ENCODE measurements around the gene TADA2B.

TADA2B gene

DNA sequence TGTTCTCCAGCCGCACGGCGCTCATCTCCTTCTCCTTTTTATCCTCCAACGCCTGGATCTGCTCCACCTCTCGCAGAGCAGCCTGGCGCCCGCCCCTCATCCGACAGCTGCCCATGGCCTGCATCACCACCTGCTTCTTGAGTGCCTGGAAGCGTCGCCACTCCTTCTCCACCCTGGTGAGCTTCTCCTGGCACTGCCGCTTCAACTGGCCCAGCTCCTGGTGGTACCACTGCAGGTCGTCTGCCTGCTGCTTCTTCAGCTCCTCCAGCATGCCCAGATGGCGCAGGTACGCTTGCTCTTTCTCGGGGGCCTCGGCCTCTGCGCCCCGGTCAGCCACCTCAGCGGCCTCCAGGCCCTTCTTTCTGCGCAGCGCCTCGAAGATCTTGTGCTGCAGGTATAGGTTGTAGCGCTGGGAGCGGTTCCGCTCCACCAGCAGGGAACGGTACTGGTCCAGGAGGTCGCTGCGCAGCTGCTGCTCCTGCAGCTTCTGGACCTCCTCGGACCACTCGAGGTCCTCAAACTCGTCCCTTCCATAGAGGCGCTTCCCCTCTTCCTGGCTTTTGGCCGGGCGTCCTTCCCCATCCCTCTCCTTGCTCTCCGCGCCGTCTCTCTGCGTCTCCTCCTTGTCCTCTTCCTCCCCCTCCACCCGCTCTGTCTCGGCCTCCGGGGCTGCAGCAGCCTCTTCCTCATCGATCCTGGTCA lies 1.2 kb upstream of the TADA2B start:
- DNase-seq (ENCODE audit: low spot score), result no peak

DNA sequence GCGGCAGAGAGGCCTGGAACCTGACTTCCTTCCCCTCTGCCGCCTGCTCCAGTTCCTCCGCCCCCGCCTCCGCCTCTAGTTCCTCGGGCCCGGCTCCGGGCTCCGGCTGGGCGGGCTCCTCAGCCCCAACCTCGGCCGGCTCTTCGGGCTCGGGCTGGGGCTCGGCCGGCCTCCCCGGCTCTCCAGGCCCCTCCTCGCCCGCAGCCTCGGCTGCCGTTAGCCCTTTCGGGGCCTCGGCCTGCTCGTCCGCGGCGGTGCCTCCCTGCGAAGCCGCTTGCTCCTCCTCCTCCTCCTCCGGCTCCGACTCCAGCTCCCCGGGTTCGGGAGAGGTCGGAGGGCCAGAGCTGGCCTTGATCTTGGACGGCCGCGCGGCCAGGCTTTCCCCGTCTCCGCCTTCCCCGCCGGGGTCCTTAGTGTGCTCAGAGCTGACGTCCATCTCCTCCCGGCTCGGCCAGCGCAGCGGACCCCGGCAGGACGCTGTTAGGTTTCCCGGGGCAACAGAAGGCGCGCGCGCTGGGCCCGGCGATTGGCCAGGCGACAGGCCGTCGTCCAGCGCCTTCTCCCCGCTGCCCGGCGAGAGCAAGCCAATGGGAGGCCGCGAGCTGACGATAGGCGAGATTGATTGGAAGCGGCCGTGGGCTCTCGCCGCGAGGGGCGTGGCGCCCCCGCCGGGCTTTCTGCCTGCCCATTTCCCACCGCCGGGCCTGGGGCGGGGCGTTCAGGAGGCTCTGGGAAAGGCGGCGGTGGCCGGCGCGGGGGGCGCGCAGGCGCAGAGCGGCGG lies 479 bp upstream of the TADA2B start:
- DNase-seq (ENCODE audit: low spot score), result peak; percentile 100

- DNase-seq (ENCODE audit: low spot score), result peak; percentile 22
Observed at GRCh38 chr4:7044137-7044930, 1.2 kb downstream of the TADA2B start.

DNA sequence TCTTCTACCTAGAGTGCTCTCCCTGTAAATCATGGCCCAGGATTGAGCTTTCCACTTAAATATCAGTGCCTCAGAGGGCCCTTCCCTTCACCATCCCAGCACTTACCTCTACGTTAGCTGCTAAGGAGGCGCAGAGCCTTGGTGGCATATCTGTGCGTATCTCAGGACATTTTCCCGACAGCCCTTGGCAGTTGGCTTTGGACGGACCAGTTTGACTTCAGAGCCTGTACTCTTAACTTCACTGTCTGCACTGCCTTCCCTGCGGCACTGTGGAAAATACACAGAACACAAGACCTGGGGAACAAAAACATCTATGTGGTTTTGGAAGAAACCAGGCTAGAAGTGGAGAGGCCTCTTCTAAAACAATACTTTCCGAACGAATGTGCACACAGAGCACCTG lies 2.4 kb downstream of the TADA2B start:
- no peak for DNase-seq (ENCODE audit: low spot score)

GRCh38 chr4:7045961-7046921 lies 3.1 kb downstream of the TADA2B start:
- DNase-seq (ENCODE audit: low spot score), result peak; percentile 41

DNA sequence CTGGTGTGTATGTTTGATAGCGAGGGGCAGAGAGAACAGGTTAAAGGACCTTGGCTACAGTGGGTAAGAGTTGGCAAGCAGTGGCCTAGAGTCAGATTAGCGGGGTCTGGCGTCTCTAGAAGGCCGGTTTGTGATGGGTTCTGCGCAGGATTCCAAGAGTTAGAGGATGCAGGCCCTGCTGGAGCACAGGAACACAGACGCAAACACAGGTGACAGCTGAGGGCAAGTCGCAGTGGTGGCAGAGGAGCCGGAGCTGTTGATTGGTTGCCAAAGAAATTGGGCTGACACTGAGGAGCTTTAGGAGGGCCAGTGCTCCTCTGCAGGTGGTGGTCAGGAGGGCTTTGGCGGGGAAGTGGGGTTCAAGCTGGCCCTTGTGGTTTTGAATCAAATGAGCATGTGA lies 3.8 kb downstream of the TADA2B start:
- no peak for DNase-seq (ENCODE audit: low spot score)

DNA sequence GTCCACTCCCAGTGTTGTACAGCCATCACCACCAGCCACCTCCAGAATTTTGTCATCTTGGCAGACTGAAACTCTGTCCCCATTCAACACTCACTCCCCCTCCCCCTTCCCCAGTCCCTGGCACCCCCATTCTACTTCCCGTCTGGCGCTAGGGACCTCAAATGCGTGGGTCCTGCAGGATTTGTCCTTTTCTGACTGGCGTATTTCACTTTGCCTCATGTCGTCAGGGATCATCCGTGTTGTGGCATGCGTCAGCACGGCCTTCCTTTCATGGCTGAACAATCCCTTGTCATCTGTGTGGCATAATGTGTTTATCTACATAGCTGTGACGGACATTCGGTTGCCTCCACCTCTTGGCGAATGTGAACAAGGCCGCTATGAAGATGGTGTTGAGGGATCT lies 5.5 kb downstream of the TADA2B start:
- no peak for DNase-seq (ENCODE audit: low spot score)

GRCh38 chr4:7049295-7049694 lies 6.1 kb downstream of the TADA2B start:
- DNase-seq (ENCODE audit: low spot score), result no peak

DNA sequence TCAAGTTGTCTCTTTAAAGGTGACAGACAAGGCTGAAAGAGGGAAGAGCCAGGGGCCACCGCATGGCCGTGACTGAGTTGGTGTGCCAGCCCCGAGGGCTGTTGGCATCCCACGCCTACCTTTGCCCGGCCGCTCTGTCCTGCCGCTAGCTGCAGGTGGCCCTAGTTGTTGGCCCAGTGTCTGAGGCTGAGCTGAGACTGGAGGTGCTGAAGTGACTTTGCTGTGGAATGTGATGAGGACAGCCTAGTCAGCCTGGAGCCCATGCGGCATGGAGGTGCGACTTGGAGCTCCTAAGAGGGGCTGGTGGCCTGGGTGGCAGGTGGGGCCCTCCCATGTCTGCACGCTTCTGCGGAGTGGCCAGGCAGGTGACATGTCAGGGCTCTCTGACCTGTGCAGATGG lies 6.6 kb downstream of the TADA2B start:
- DNase-seq (ENCODE audit: low spot score), result no peak

- no peak for DNase-seq (ENCODE audit: low spot score)
Observed at GRCh38 chr4:7050481-7051143, 7.4 kb downstream of the TADA2B start.

GRCh38 chr4:7051144-7051495 lies 7.9 kb downstream of the TADA2B start:
- no peak for DNase-seq (ENCODE audit: low spot score)

- DNase-seq (ENCODE audit: low spot score), result no peak
Observed at GRCh38 chr4:7051905-7052304, 8.7 kb downstream of the TADA2B start.

DNA sequence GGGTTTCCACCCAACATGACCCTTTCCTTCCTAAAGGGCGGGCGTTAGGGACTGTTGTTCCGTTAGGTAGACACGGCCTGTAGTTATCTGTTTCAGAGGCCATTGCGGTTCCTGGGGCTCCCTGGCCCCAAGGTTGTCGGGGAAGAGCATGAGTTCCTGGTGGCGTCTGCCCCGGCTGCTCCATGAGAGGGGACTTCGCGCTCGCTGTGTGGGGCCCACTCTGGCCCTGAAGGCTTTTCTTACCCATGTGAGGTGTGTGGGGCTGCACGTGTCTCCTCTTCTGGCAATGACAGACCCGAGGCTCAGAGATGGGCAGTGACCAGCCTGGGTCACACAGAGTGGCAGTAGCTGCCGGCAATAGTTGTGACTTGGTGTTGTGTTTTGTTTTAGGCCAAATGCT lies 9.1 kb downstream of the TADA2B start:
- DNase-seq (ENCODE audit: low spot score), result no peak

DNA sequence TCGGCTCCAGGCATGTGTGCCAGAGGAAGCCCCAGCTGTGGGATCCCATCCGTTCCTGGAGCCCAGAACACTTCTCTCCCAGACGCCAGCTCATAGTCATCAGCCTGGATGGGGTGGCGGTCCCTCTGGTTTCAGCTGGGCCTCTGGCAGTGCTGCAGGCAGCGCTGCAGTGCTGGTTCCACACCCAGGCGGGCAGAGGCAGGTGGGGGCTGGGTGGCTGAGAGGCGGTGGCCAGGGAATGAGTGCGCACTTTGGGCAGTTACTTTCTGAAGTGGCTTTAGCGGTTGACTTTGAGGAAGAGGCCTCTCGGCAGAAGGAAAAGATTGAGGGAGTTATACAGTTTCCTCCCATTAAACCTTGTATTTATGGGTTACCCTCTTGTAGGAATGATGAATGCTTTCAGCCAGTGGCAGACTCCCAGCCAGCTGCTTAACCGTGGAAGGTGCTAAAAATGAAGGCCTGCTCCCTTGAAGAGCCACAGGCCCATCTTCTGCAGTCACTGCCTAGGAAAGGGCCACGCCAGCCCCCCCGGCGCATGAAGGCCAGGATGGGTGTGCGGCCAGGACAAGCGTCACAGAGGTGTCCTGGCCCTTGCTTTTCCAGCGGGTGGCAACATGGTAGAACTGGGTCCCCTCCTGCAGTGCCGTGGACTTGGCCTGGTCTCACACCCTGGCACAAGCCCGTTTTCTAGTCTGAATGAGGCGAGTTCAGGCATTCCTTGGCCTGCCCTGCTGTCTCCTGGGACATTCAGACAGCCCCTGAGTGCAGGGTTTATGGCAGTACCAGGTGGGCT lies 9.9 kb downstream of the TADA2B start:
- DNase-seq (ENCODE audit: low spot score), result peak; percentile 45

- no peak for DNase-seq (ENCODE audit: low spot score)
Observed at GRCh38 chr4:7054106-7054880, 11.1 kb downstream of the TADA2B start.

GRCh38 chr4:7055111-7055989 lies 12.2 kb downstream of the TADA2B start:
- no peak for DNase-seq (ENCODE audit: low spot score)

DNA sequence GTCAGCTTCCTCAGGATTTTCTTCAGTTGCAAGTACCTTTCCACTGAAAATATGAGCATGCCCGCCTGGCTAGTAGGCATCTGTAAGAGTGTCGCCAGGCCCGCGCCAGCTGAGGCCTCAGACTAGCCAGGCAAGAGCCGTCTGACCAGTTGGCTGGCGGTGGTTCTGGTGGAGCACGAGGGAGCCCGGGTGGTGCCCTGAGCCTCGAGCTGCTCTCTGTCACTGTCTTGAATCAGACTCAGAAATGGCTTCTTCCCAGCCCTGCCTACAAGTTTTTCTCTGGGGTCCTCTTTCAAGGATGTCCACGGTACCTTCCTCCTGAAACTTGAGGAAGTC lies 12.8 kb downstream of the TADA2B start:
- DNase-seq (ENCODE audit: low spot score), result no peak

GRCh38 chr4:7058792-7059191 lies 15.6 kb downstream of the TADA2B start:
- no peak for DNase-seq (ENCODE audit: low spot score)

- no peak for DNase-seq (ENCODE audit: low spot score)
Observed at GRCh38 chr4:7059662-7060061, 16.5 kb downstream of the TADA2B start.

Data from GM03348 (cell line).